Stimulated activated CD4-positive, alpha-beta T cell treated with anti-CD3 and anti-CD28 coated beads, TNF-alpha, amount 100 ng/mL, for 48 hours (primary cell): Measurements from ENCODE around the gene WNT10A.
"Not testable (repeated sequence)": the region's sequence is repeated elsewhere in the genome, so short reads cannot be mapped to it uniquely, and the experiment has no call there.

Source experiments
- DNase-seq, 3 donors: peaks; one replicate each; pipeline ENCODE4 v3.0.0-alpha.2; 2020; ENCODE audit warnings: low read depth in 3 of 3

WNT10A gene

DNA sequence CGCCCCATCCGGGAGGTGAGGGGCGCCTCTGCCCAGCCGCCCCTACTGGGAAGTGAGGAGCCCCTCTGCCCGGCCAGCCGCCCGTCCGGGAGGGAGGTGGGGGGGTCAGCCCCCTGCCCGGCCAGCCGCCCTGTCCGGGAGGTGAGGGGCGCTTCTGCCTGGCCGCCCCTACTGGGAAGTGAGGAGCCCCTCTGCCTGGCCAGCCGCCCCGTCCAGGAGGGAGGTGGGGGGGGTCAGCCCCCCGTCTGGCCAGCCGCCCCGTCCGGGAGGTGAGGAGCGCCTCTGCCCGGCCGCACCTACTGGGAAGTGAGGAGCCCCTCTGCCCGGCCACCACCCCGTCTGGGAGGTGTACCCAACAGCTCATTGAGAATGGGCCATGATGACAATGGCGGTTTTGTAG, 51.1 kb downstream of the WNT10A start:
- DNase-seq = not testable (repeated sequence)
